ENCODE measurements around the gene NDFIP1. TPM values are rescaled to one million over a fixed set of nuclear protein-coding genes. Genes with fewer than 3 reads are reported as not detected.

The NDFIP1 gene
- total and polyA plus RNA-seq, 12 donors: 26.7 to 313 (median 89.2) TPM

DNA sequence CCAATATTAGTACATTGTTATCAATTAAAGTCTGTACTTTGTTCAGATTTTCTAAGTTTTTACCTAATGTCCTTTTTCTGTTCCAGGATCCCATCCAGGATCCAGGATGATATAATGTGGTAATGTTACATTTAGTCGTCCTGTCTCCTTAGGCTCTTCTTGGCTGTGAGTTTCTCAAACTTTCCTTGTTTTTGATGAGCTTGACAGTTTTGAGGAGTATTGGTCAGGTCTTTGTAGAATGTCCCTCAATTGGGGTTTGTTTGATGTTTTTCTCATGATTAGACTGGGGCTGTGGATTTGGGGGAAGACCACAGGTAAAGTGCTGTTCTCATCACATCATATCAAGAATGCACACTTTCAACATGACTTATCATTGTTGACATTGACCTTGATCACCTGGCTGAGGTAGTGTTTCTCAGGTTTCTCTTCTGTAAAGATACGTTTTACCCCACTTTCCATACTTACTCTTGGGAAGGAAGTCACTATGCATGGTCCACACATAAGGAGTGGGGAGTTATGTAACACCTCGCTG lies 9.6 kb downstream of the NDFIP1 start:
- WGBS, 4 donors: 58 to 72% (median 63%) methylated on average over 3 of the region's 3 CpGs
- no peak for TF ChIP-seq POLR2A (IDR thresholded peaks at IDR 0.05)
- TF ChIP-seq, protein P1, sequence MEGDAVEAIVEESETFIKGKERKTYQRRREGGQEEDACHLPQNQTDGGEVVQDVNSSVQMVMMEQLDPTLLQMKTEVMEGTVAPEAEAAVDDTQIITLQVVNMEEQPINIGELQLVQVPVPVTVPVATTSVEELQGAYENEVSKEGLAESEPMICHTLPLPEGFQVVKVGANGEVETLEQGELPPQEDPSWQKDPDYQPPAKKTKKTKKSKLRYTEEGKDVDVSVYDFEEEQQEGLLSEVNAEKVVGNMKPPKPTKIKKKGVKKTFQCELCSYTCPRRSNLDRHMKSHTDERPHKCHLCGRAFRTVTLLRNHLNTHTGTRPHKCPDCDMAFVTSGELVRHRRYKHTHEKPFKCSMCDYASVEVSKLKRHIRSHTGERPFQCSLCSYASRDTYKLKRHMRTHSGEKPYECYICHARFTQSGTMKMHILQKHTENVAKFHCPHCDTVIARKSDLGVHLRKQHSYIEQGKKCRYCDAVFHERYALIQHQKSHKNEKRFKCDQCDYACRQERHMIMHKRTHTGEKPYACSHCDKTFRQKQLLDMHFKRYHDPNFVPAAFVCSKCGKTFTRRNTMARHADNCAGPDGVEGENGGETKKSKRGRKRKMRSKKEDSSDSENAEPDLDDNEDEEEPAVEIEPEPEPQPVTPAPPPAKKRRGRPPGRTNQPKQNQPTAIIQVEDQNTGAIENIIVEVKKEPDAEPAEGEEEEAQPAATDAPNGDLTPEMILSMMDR (IDR thresholded peaks at IDR 0.05): no peak
- DNase-seq: no peak
- Histone ChIP-seq H3K27ac (peak overlapping the region in 1 of 5 donors; percentile 4), H3K9me3 (replicated peaks in 1 of 3) (no peaks in the 10 kb centered on the region), H3K4me3 (no peak overlapping the region), H3K27me3 (no peaks in the 10 kb centered on the region), H3K4me1 (replicated peaks in 1 of 2) (peaks cover 30 to 56% of the 10 kb centered on the region in 2 donors), H3K36me3 (replicated peaks in 1 of 2) (no peaks in the 10 kb centered on the region)
- intact Hi-C loops (cut with DNase I): no loop called here

DNA sequence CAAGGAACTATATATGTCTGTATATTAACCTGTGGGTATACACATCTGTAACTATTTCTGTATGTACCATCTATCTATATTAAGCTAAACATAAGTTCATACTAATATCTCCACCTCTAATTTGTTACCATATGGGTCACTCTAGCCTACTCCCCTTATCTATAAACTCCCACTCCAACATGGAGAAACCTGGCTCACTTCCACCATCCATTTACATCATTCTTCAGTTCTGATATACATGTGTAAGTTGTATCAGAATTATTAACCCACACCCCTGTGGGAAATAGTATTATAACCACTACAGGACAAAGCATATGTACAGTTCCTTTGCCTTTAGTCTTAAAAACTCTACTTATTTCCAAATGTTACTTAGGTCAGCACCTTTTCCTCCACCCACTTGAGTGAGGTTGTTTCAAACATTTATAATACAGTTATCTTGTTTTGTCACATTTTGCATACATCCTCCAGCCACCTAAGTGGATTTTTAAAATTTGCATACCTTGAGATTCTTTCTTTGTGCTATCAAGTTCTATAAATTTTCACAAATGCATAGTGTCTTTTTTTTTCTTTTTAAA lies 10.6 kb downstream of the NDFIP1 start:
- intact Hi-C loops (cut with DNase I): no loop called here
- Histone ChIP-seq H3K27me3 (no peaks in the 10 kb centered on the region), H3K4me1 (replicated peaks in 1 of 2) (peaks cover 30 to 56% of the 10 kb centered on the region in 2 donors), H3K36me3 (replicated peaks in 1 of 2) (no peaks in the 10 kb centered on the region), H3K9me3 (replicated peaks in 1 of 3) (no peaks in the 10 kb centered on the region), H3K4me3 (no peak overlapping the region), H3K27ac (no peak overlapping the region)
- TF ChIP-seq, protein P1 (IDR thresholded peaks at IDR 0.05): no peak
- TF ChIP-seq POLR2A (IDR thresholded peaks at IDR 0.05): no peak
- no peak for DNase-seq

DNA sequence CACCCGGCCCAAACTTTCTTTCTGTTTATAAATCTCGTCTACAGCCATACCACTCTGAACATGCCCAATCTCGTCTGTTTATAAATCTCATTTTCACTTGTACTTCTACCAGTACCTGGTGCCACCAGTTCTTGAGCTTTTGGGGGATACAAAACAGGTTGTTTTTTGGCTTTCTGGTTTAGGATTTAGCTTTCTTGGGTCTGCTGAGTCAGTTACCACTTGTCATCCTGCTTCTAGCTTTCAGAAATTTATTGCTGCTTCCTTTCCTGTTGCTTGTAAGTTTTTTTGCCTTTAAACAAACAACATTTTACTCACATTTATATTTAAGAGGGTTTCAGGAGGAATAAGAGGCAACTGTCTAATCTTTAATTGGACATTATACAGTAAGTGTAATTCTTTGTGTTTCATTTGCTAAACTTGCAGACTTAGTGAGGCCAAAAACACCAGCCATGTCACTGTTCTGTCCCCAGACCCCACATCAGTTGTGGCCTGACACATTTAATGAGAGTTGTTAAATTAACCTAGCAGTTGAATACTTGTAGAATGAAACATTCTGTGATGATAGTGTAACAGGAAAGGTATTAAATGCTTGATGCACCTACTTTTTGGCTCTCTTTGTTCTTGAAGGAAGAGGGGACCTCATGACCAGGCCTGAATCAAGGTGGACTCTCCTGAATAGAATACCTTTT lies 11.8 kb downstream of the NDFIP1 start:
- H3K27ac ChIP-seq: peak overlapping the region in 3 of 5 donors; percentile 36 to 44 (median 44)
- H3K4me3 ChIP-seq: no peak overlapping the region
- no peaks in the 10 kb centered on the region for H3K27me3 ChIP-seq
- TF ChIP-seq, protein P1 (IDR thresholded peaks at IDR 0.05): no peak
- no peak for TF ChIP-seq POLR2A (IDR thresholded peaks at IDR 0.05)
- DNase-seq: no peak
- no peaks in the 10 kb centered on the region for H3K36me3 ChIP-seq (replicated peaks in 1 of 2)
- 42 to 58% (median 54%) methylated on average over 3 of the region's 3 CpGs for WGBS, 4 donors
- intact Hi-C loops (cut with DNase I): no loop called here
- H3K4me1 ChIP-seq (replicated peaks in 1 of 2): peaks cover 30 to 50% of the 10 kb centered on the region in 2 donors
- H3K9me3 ChIP-seq (replicated peaks in 1 of 3): no peaks in the 10 kb centered on the region

DNA sequence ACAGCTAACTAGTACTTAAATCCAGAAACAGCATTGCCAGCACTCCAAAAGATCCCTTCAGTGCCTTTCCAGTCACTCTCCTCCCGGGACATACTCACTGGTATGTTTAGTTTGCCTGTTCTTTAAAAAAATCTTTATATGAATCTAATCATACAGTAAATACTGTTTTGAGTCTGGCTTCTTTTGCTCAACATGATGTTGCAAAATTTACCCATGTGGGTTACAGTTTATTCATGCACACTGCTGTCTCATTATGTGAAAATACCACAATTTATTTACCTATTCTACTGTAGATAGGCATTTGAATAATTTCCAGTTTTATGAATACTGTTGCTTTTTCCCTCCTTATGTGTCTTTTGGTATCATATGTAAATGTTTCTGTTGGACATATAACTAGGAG lies 13.5 kb downstream of the NDFIP1 start:
- H3K36me3 ChIP-seq (replicated peaks in 1 of 2): no peaks in the 10 kb centered on the region
- TF ChIP-seq POLR2A (IDR thresholded peaks at IDR 0.05): no peak
- TF ChIP-seq, protein P1 (IDR thresholded peaks at IDR 0.05): no peak
- no peak overlapping the region for H3K4me3 ChIP-seq
- WGBS, 4 donors: 0 to 86% (median 36%) methylated on average over 1 of the region's 1 CpG
- no peak for DNase-seq
- no peaks in the 10 kb centered on the region for H3K9me3 ChIP-seq (replicated peaks in 1 of 3)
- no peak overlapping the region for H3K27ac ChIP-seq
- H3K4me1 ChIP-seq (replicated peaks in 1 of 2): peaks cover 25 to 35% of the 10 kb centered on the region in 2 donors
- H3K27me3 ChIP-seq: no peaks in the 10 kb centered on the region
- intact Hi-C loops (cut with DNase I): no loop called here

Measured in adrenal gland (tissue), 12 donors.